ENCODE results near the gene NOX5. TPM values are rescaled to one million over a fixed set of nuclear protein-coding genes. Genes with fewer than 3 reads are reported as not detected.

The NOX5 gene
- total and polyA plus RNA-seq, 2 of the 4 experiments (the other 2 are of a cell fraction): 0.07 TPM; not detected in 1

GRCh38 chr15:69091654-69092053 lies 77.2 kb downstream of the NOX5 start:
- Histone ChIP-seq H2BK15ac (ENCODE audit: low read depth, low read length) (no peak overlapping the region), H3K56ac (ENCODE audit: extremely low read depth, insufficient read depth, low read length) (no peak overlapping the region), H3K27ac (ENCODE audit: insufficient read depth, low read length) (no peak overlapping the region), H3K27me3 (ENCODE audit: control insufficient read depth, insufficient read depth, low read length) (peaks cover 64% of the 10 kb centered on the region), H2AK9ac (replicated peaks; ENCODE audit: low read depth, low read length, poor library complexity) (no peak overlapping the region), H3K4me1 (ENCODE audit: control insufficient read depth, insufficient read depth, low read length) (peaks cover 1% of the 10 kb centered on the region; the same call in 1 of the 2 replicates), H3K36me3 (ENCODE audit: control insufficient read depth, insufficient read depth, low read length) (no peaks in the 10 kb centered on the region), H3K4ac (ENCODE audit: low read depth, low read length) (no peak overlapping the region), H3K79me1 (ENCODE audit: low read depth in 1 of 2, low read length in 2 of 2) (no peaks in the 10 kb centered on the region), H3K23ac (ENCODE audit: low read depth, low read length) (no peak overlapping the region), H4K5ac (ENCODE audit: low read depth, low read length) (no peak overlapping the region), H2BK5ac (ENCODE audit: low read depth, low read length, poor library complexity, severe bottlenecking) (no peak overlapping the region), H4K91ac (ENCODE audit: insufficient read depth, low read depth, low read length) (no peak overlapping the region), H3K9me3 (ENCODE audit: control insufficient read depth, insufficient read depth, low read length) (no peaks in the 10 kb centered on the region), H3K18ac (ENCODE audit: low read depth, low read length) (no peak overlapping the region), H3K14ac (replicated peaks; ENCODE audit: low read depth, low read length) (no peak overlapping the region), H3K4me2 (ENCODE audit: low read depth, low read length) (no peak overlapping the region), H3K9ac (ENCODE audit: low read depth, low read length) (no peak overlapping the region), H2BK120ac (ENCODE audit: low read depth, low read length) (no peak overlapping the region), H2AFZ (replicated peaks; ENCODE audit: low read length, poor library complexity) (no peak overlapping the region), H3K9me1 (ENCODE audit: insufficient read depth, low read length) (no peaks in the 10 kb centered on the region; the same call in 1 of the 2 replicates), H2BK20ac (ENCODE audit: low read depth, low read length) (no peak overlapping the region), H4K8ac (ENCODE audit: low read depth in 2 of 2, low read length in 2 of 2) (no peak overlapping the region), H3K4me3 (ENCODE audit: insufficient read depth, low read depth, low read length) (no peak overlapping the region), H2AK5ac (ENCODE audit: low read depth, low read length) (no peak overlapping the region), H4K20me1 (ENCODE audit: insufficient read depth, low read length) (no peaks in the 10 kb centered on the region)
- CTCF ChIA-PET: no interaction called here
- DNase-seq: no peak
- no TSS peak for BruUV-seq (replicated peaks)
- dilution Hi-C loops (cut with HindIII; ENCODE audit: low sequenced_read_pairs, unreplicated experiment): no loop called here
- TF ChIP-seq RCOR1 (IDR thresholded peaks at IDR 0.05; ENCODE audit: insufficient replicate concordance, low read length) (no peak), CEBPB (IDR thresholded peaks at IDR 0.05; ENCODE audit: low read depth, low read length) (no peak), RAD21 (IDR thresholded peaks at IDR 0.05; ENCODE audit: low read length) (no peak), CHD1 (IDR thresholded peaks at IDR 0.05; ENCODE audit: low read depth, low read length) (no peak), POLR2A (IDR thresholded peaks at IDR 0.05; ENCODE audit: low read depth, low read length) (no peak), MAFK (IDR thresholded peaks at IDR 0.05; ENCODE audit: low read depth, low read length) (no peak), USF2 (IDR thresholded peaks at IDR 0.05; ENCODE audit: low read depth, low read length) (no peak), BHLHE40 (IDR thresholded peaks at IDR 0.05; ENCODE audit: low read depth, low read length) (no peak), ELK1 (IDR thresholded peaks at IDR 0.05; ENCODE audit: borderline replicate concordance, low read depth, low read length) (no peak)
- no peak for ATAC-seq (ENCODE audit: low read depth)
- POLR2A ChIA-PET (ENCODE audit: unreplicated experiment): no interaction called here
- WGBS, 2 experiments (ENCODE audit: extremely low coverage in 2 of 2, insufficient read length in 1 of 2): no CpG with 5 or more reads among the region's 1 CpG
- intact Hi-C loops (cut with micrococcal nuclease): no loop called here
- in situ Hi-C loops (cut with MboI; ENCODE audit: low sequenced_read_pairs): no loop called here
